T-helper 1 cell (primary cell): ENCODE results near the gene SYCE3.
"Not testable (repeated sequence)": the region's sequence is repeated elsewhere in the genome, so short reads cannot be mapped to it uniquely, and the experiment has no call there.

Source experiments
- DNase-seq, 5 donors: peaks; one replicate each; pipeline ENCODE4 v3.0.0-alpha.2; 2012 to 2020
- total RNA-seq, 4 donors: gene quantifications; one replicate each; lab custom pipeline; 2026; lab: John Stamatoyannopoulos, UW

SYCE3 gene, protein sequence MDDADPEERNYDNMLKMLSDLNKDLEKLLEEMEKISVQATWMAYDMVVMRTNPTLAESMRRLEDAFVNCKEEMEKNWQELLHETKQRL
- total RNA-seq, result 0 reads per million in 4 donors

DNA sequence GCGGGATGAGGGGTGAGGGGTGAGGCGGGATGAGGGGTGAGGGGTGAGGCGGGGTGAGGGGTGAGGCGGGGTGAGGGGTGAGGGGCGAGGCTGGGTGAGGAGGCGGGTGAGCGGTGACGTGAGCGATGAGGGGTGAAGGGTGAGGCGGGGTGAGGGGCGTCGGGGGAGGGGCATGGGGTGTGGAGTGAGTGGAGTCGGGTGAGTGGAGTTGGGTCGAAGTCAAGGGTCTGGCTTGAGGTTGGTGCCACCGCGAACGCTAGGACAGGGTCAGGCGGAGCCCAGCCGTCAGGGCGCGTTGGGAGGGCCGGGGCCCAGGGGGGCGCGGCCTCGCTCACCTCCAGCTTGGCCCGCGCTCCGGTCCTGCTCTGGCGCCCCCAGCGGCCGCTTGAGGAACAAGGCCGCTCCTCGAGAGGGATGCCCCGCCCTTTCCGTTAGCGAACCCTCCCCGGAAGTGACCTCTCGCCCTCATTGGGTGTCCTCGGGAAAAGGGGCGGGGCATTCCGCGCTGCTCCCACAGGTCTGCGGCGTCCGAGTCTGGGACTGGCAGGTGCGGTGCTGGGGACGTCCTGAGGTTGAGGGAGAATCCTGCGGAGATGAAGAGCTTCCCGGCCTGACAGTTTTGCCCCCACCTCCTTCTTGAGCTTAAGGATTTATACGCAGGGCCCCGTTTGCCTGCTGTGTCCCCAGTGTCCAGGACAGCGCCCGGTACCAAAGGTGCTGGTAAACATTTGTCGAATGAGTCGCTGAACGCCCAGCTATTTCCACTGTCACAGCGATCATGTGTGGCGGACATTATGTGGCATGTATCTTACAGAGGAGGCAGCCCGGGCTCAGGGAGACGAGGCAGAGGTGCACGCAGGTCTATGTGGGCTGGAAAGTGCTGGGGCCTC, at the start of gene SYCE3:
Gene SYCE3 (minus strand): TSS at position 397 of the 890 bp plus-strand sequence. CDS start 6,514 bp downstream, outside the sequence.
- peak; percentile 95 to 97 (median 96) for DNase-seq

DNA sequence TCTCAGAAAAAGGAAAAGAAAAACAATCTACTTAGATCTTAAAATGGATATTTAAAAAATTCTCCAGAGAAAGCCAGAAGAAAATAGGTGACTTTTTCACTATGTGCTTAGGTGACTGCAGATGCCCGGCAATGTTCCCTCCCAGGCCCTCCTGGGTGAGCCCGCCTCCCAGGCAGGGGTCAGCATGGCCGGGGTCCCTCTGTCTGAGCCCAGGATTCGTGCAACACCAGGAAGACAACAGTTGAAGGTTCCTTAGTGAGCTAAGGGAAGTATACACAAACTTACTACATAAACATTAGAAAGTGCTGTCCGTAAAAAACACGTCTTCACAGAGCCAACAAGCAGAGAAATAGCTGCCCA, 49.4 kb upstream of the SYCE3 start:
- DNase-seq, result no peak

DNA sequence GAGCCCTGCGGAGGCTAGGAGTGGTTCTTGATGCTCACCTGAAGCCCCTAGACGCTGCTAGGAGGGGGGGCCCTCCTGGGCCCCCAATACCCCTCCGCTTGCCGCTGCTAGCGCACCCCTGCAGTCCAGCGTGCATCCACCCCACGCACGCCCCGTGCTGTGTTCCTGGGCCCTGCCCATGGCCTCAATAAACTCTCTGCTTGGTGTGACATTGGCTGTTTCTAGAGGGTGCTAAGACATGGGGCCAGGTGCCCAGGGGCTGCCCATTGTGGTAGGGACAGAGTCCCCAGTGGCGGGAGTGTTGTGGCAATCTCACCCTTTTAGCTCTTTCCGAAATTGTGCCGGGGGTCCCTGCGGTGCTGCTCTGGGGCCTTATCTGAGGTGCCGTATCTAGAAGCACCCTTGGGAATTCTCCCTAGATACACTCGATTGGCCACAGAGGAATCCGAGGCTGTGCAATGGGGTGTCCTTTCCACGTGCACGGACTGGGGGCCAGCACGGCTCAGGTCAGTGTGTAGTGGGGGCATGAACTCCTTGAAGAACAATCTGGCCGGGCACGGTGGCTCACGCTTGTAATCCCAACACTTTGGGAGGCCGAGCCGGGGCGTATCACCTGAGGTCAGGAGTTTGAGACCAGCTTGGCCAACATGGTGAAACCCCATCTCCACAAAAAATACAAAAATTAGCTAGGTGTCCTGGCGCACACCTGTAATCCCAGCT, 48.8 kb upstream of the SYCE3 start:
- no peak for DNase-seq

DNA sequence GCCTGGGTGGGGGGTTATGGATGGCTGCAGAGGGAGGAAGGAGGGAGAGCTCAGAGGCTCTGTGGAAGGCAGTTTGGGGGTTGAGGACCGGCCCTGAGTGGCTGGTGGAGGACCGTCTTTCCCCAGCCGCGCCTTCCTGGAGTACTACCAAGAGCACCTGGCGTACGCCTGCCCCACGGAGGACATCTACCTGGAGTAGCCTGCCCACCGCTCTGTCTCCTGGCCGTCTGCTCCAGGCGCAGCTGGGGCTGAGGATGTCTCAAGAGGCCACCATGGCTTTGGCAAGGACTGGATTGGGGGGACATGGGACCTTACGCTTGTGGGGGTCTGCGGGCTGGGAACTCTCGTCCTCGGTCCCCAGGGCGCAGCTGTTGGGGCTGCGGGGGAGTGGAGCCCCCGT, 47.9 kb upstream of the SYCE3 start:
- DNase-seq, result no peak

DNA sequence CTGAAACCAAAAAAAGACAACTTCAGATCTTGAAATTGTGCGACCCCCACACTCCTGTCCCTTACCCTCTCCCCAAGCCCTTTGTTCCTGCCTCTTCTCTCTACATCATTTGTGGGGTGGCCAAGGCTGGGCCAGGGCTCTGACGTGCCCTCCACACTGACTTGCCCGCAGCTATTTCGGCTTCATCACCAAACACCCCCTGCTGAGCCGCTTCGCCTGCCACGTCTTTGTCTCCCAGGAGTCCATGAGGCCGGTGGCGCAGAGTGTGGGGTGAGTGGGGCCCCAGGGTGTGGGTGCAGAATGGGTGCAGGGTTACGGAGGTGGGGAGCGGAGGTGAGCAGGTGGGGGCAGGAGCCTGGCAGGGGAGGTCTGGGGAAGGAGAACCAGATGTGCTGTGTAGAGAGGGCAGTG, 47.3 kb upstream of the SYCE3 start:
- DNase-seq, result no peak

DNA sequence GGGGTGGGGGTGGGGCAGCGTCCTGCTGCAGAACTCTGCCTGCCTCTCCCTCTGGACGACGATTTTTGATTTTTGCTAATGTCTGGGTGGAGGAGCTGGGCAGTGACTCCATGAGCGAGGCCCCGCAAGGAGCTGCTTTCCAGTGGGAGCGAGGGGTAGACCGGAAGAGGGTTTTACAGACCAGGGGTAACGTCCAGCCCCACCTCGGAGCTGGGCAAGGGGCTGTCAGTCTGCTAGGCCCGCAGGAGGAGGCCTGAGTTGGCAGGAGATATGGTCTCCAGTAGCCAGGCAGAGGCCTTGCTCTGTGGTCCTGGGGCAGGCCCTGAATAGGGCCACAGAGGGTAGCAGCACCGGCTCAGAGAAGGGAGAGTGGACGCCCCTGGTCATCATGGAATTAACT, 46.9 kb upstream of the SYCE3 start:
- no peak for DNase-seq

DNA sequence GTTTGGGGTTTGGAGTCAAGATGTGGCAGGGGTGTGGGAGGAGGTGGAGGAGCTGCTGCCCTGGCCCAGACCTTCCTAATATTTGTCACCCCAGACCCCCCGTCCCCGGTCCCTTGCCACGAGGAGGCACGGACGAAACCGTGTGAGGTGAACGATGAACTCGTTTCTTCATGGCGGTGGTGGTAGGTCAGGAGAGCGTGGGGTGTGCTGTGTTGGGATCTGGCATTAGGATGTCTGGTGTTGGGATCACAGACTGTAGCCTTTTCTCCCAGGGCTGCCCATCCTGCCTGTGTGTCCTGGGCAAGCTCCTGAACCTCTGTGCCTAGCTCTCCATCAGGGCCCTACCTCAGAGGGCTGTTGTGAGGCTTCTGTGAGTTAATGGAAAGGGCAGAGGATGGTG, 46.3 kb upstream of the SYCE3 start:
- no peak for DNase-seq

DNA sequence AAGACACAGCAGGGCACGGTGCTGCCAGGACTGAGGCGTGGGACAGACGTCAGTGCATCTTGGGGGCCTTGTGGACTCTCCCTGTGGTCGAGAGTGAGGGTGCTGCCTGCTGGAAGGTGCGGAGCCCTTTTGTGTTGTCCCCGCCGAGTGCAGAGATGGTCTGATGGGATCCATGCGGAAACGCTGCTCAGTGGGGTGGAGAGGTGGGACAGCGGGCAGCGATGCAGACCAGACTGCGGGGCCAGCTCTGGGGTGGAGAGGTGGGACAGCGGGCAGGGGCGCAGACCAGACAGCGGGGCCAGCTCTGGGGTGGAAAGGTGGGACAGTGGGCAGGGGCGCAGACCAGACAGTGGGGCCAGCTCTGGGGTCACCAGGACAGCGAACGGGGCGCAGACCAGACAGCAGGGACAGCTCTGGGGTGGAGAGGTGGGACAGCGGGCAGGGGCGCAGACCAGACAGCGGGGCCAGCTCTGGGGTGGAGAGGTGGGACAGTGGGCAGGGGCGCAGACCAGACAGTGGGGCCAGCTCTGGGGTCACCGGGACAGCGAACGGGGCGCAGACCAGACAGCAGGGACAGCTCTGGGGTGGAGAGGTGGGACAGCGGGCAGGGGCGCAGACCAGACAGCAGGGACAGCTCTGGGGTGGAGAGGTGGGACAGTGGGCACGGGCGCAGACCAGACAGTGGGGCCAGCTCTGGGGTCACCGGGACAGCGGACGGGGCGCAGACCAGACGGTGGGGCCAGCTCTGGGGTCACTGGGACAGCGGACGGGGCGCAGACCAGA, 45.5 kb upstream of the SYCE3 start:
- DNase-seq, result not testable (repeated sequence)

DNA sequence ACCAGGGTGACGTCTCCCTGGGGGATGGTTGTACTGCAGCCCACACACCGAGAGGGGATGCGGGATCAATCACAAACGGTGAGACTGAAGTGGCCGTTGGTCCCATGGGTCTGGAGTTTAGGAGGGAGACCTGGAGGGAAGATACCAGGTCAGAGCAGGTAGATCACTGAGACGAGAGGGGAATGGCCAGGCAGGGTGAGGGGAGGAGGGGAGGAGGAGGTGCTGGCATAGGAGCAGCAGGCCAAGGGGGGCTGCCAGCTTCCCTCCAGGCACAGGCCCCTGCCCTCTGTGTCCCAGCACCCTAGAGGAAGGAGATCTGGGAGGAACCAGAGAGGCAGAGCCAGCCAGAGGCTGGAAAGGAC, 44.9 kb upstream of the SYCE3 start:
- DNase-seq, result no peak

DNA sequence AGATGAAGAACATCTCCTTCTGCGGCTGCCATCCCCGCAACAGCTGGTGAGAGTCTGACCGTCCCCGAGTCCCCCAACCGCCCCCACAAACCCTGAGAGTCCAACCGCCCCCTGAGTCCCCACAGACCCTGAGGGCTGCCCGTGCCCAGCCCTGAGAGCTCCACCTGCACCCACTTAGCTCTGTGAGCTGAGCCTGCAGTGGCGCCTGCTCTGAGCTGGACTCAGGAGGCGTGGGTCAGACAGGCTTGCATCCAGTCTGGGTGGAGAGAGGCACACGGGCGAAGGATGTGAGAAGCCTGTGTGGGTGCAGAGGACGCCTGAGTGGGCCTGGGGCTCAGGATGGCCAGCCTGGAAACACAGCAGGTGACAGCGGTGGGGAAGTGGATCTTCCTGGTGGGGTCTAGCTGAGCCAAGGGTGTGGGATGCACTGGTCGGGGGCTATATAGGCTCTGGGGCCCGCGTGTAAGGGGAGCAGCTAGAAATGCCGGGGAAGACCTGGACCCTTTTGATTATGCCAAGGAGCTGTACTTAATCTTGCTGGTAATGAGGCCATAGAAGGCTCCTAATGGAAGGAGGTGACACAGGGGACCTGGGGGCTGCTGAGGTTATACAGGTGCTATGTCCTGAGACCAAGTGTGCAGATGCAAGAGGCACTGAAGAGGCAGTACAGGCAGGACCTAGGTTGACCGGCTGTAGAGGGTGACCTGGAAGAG, 44.4 kb upstream of the SYCE3 start:
- no peak for DNase-seq

DNA sequence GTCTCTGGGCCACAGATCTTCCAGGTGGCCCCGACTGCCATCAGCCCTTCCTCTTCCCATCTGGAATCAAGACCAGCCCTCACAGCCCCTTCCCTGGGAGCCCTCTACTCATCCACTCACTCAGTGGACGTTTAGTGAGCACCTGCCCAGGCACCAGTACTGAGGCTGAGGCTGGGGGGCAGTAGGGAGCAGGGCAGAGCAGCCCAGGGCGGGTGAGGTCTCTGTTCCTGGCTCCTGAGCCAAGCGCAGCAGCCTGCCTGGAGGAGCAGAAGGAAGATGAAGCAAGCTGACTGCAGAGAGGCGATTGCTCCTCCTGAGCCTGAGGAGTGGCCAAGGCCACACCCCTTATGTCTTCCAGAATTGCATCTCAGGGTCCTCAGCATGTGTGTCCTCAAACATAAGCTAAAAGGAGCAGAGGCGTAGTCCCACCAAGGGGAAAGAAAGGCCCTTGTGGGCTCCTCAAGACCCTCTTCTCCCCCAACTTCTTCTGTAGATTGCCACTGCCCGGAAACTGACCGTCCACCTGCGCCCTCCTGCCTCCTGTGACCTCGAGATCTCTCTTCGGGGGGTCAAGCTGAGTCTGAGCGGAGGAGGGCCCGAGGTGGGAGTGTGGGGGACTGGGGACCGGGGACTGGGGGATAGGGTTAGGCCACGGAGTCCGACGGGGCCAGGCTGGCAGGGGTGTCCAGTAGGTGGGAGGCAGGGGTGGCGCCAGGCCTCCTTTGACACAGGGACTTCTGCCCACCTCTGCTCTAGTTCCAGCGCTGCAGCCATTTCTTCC, 43.6 kb upstream of the SYCE3 start:
- no peak for DNase-seq

DNA sequence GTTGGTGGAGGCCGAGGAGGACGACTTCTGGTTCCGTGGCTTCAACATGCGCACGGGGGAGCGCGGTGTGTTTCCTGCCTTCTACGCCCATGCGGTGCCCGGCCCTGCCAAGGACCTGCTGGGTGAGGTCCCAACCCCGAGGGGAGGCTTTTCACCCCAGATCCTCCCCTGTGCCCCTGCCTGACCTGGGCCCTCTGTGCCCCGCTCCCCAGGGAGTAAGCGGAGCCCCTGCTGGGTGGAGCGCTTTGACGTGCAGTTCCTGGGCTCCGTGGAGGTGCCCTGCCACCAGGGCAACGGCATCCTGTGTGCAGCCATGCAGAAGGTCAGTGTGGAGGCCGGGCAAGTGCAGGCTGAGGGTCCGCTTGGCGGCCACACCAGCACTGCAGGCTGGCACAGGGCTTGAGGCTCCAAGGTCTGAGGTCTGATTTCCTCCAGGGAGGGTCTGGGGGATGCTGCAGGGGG, 42.9 kb upstream of the SYCE3 start:
- no peak for DNase-seq

DNA sequence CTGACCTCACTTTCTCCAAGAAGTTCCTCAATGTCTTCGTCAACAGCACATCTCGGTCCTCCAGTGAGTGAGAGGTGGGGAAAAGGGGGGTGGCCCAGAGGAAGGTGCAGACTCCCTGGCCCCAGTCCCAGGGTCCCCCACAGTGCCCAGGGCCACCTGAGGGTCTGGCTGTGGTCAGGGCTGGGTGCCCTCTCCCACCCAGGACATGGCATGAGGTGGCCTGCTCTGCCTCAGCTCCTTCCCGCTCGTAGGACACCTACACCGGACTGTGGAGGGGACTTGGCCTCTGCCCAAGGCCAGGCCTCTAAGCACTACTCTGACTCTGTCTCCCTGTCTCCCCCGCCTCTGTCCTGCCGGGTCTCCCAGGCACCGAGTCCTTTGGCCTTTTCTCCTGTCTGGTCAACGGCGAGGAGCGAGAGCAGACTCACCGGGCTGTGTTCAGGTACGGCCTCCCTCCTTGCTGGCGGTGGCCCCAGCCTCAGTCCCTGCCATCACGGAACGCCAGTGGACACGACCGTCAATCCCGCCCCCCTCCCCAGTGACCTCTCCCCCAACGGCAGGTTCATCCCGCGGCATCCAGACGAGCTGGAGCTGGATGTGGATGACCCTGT, 42.4 kb upstream of the SYCE3 start:
- no peak for DNase-seq

DNA sequence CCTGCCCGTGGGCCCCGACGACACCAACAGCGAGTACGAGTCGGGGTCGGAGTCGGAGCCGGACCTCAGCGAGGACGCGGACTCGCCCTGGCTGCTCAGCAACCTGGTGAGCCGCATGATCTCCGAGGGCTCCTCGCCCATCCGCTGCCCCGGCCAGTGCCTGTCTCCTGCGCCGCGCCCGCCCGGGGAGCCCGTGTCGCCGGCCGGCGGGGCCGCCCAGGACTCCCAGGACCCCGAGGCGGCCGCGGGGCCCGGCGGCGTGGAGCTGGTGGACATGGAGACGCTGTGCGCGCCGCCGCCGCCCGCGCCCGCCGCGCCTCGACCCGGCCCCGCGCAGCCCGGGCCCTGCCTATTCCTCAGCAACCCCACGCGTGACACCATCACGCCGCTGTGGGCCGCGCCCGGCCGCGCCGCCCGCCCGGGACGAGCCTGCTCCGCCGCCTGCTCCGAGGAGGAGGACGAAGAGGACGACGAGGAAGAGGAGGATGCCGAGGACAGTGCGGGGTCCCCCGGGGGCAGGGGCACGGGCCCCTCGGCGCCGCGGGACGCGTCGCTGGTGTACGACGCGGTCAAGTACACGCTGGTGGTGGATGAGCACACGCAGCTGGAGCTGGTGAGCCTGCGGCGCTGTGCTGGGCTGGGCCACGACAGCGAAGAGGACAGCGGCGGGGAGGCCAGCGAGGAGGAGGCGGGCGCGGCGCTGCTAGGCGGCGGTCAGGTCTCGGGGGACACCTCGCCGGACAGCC, 41.7 kb upstream of the SYCE3 start:
- no peak for DNase-seq

DNA sequence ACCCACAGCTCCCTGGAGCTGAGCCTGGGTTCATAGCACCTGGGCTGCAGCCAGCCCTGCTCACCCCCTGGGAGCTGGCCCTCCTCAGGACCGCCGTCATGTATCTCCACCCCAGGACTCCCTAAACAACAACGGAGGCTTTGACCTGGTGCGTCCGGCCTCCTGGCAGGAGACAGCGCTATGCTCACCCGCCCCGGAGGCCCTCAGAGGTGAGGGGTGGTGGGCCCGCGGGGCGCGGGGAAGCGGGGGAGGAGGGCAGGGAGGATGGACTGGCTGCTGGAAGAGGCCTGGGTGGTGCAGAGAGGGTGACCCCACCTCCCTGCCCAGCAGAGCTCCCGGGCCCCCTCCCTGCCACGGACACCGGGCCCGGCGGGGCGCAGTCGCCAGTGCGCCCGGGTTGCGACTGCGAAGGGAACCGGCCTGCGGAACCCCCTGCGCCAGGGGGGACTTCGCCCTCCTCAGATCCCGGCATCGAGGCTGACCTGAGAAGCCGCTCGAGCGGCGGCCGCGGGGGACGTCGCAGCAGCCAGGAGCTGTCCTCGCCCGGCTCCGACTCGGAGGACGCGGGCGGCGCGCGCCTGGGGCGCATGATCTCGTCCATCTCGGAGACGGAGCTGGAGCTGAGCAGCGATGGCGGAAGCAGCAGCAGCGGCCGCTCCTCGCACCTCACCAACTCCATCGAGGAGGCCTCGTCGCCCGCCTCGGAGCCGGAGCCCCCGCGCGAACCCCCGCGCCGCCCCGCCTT, 41.0 kb upstream of the SYCE3 start:
- DNase-seq, result no peak

DNA sequence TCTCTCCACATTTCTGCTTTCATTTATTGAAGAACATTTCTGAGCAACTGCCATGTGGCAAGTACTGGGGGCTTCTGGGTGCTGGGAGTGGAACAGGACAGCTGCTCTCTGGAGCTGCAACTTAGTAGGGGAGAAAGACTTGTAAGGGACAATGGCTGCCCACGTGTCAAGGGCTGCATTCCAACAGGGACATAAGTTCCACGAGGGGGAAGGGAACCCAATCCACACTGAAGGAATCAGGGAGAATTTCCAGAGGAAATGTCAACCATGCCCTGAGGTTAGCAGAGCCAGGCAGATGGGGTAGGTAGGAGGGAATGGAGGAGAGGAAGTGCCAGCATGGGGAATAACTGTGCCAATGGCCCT, 39.6 kb upstream of the SYCE3 start:
- no peak for DNase-seq

DNA sequence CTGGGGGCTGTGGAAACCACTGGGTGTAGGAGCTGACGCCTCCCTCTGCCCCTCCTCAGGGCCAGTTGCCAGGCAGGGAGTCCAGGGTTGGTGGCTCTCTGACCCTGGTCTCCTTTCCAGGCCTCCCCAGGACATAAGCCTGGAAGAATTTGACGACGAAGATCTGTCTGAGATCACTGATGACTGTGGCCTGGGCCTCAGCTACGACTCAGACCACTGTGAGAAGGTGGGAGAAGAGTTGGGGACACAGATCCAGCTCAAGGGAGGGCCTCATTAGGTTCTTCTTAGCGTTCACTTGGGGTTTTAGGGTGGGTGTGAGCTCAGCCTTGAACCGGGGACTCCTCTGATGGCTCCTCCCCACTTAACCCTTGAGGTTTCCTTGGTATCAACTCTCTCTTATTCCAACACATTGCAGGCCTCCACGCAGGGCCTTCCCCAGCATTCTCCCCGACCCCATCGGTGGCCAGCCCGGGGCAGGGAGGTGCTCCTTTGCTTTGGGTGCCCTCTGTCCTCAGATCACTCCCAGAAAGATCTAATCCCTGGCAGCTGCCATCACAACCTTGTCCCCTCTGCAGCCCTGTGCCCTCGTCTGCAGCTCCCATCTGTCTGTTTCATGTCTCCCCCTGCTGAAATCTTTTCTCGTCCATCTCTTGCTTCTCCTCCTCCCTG, 39.1 kb upstream of the SYCE3 start:
- no peak for DNase-seq

DNA sequence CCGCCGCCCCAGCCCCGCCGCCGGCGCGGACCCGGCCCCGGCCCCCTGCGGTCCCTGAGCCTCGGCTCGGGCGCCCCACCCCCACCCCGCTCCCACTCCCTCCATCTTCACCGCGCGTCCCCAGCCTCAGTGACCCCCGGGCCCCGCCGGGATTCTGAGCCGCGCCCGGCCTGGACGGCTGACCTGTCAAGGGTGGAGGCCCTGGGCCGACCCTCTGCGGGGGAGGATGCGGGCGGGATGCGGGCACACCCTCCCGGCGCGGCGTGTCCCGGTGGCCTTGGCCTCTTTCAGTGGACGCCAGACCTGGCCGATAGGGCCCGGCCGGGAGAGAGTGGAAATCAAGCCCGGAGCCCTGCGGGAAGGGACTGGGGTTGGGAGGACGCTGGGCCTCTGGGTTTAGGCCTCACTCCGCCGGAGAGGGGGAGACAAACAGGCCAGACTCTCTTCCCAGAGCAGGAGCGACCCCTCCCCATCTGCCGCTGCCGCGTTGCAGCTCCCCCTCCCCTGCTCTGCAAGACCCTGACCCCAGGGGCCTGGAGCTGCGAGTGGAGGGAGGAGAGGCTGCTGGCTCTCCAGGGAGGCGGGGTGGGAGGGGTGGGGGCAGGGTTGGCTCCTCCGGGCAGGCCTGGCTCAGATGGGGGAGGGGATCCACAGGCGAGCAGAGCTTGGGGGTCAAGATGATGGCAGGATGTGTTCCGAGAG, 38.4 kb upstream of the SYCE3 start:
- DNase-seq, result no peak
